ENCODE data around the gene NDEL1.

NDEL1 gene

GRCh38 chr17:8480011-8480976 is 44.6 kb downstream of the NDEL1 start:
- DNase-seq: no peak

GRCh38 chr17:8481089-8481488 is 45.4 kb downstream of the NDEL1 start:
- no peak for DNase-seq

- no peak for DNase-seq
These were observed 46.0 kb downstream of the NDEL1 start for GRCh38 chr17:8481703-8482102.

- DNase-seq: no peak
These were observed 46.9 kb downstream of the NDEL1 start for GRCh38 chr17:8482546-8482945.

DNA sequence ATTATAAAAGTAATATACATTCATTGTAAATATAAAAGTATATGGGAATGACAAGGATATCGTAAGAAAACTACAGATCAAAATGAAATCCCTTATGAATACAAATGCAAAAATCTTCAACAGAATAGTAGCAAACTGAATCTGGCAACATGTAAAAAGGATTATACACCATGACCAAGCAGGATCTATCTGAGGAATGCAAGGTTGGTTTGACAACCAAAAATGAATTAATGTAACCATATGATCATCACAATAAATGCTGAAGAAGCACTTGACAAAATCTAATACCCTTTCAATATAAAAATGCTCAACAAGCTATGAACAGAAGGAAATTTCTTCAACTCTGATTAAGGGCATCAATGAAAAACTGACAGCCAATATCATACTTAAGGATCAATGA is 48.8 kb downstream of the NDEL1 start:
- no peak for DNase-seq

- DNase-seq: no peak
These were observed 49.8 kb downstream of the NDEL1 start for GRCh38 chr17:8485491-8485890.

DNA sequence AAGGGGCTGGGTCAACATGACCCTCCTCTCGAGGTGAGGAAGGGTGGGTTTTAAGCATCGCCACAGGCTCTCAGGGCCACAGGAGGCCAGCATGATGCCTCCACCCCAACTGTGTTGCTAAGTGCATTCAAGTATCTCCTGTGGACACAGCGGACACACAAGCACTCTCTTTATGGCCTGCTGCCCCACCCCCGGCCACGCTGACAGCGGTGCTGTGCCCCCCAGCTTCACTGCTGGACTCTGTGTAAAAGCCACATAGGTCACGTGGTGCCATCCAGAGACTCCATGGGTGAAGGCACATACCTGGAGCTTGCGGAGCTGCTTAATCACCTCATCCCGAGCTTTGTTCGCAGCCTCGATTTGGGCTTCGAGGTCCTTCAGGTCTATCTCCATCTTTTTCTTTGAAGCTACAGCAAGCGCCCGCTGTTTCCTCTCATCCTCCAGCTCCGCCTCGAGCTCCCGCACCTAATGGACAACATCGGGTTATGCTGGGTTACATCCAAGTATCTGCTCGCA is 51.5 kb downstream of the NDEL1 start:
- DNase-seq: no peak

- DNase-seq: no peak
These were observed 52.1 kb downstream of the NDEL1 start for GRCh38 chr17:8487743-8488142.

GRCh38 chr17:8488491-8488890 is 52.8 kb downstream of the NDEL1 start:
- DNase-seq: no peak

DNA sequence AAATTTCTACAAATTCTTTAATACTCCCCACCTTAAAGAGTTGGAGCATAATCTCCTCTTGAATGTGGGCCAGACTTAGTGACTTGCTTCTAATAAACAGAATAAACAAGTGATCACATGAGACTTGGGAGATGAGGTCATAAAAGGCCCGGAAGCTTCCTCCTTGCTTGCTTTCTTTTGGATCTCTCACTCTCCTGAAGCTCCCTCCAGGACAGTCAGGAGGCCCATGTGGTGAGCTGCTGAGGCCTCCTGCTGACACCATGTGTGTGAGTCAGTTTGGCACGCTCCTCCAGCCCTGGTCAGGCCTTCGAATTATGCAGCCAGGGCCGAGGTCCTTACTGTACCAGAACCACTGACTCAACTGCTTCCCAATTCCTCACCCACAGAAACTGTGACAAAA is 53.2 kb downstream of the NDEL1 start:
- DNase-seq: no peak

DNA sequence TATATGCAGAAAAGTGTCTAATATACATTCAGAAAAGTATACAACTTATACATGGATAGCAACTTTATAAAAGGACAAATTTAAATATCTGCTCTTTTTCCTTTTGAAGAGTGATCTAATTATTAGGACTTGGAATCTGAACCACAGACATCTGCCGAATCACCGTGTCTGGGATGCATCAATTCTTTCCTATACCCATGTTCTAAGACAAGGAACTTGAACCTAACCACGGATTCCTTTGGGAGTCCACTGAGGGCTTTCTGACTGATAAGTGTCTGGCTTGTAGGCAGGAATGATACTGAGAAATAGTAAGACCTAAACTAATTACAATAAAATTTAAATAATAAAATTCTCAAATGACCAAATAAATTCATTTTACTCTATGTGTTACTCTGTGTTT is 54.2 kb downstream of the NDEL1 start:
- DNase-seq: no peak

- DNase-seq: no peak
These were observed 54.8 kb downstream of the NDEL1 start for GRCh38 chr17:8490256-8491023.

- DNase-seq: no peak
These were observed 56.4 kb downstream of the NDEL1 start for GRCh38 chr17:8492121-8492520.

- no peak for DNase-seq
These were observed 58.3 kb downstream of the NDEL1 start for GRCh38 chr17:8494021-8494420.

DNA sequence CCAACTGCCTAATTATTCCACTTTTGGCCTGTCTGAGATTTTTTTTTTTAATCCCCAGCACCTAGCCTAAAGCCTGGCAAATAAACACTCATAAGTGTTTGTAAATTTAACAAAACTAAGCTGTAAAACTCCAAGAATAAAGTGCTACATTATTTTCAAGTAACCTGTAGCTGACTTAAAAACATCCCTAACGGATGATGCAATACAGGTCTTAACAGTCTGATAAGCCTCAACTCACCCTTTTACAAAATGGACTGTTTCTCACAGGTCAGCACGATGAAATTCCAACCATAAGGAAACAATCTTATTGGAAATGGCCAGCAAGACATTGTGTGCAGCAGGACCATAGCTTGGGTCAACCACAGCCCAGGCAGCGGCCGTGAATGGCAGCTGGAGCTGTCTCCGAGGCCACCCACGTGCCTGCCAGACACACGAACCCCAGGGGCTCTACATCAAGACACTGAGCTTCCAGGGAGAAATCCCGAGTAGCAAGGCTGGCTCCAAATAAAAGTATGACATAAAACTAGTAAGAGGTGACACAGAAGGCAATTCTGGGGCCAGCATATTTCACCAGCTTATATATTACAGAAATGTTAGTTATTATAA is 58.9 kb downstream of the NDEL1 start:
- DNase-seq: no peak

- no peak for DNase-seq
These were observed 60.4 kb downstream of the NDEL1 start for GRCh38 chr17:8496081-8496480.

- no peak for DNase-seq
These were observed 63.5 kb downstream of the NDEL1 start for GRCh38 chr17:8499171-8499570.

DNA sequence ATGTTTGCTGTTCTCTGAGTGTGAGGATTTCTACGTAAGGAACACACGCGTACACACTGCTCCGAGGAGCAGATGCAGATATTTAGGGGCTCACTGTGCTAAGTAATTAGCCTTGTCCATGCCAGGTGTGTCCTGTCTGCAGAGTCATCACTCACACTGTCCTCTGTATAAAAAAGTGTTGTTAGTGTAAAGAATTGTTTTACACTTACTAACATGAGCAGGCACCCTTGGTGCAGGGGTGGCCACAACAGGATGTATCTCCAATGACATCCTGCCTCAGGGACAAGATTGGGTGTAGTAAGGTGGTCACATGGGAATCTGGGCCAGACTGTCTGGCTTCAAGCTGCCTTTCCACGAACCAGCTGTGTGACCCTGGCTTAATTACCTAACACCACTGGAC is 63.9 kb downstream of the NDEL1 start:
- no peak for DNase-seq

DNA sequence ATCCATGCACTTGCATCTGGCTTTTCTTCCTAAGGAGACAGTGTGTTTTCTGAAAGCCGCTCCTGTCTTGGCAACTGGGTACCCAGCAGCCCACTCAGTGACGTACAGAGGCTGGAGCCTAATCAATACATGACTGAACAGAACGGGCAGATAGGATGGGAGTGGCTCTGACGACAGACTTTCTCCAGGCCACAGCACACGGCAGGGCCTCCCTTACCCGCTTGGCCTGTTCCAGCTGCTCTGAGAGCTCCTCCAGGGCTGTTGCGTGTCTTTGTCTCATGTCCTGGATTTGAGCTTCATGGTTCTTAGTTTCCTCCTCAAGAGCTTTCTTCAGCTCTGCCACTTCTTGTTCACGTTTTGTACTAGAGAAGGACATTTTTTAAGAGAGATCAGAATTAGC is 64.9 kb downstream of the NDEL1 start:
- DNase-seq: no peak

- DNase-seq: no peak
These were observed 66.4 kb downstream of the NDEL1 start for GRCh38 chr17:8502126-8502525.

- DNase-seq: no peak
These were observed 67.7 kb downstream of the NDEL1 start for GRCh38 chr17:8503368-8503767.

DNA sequence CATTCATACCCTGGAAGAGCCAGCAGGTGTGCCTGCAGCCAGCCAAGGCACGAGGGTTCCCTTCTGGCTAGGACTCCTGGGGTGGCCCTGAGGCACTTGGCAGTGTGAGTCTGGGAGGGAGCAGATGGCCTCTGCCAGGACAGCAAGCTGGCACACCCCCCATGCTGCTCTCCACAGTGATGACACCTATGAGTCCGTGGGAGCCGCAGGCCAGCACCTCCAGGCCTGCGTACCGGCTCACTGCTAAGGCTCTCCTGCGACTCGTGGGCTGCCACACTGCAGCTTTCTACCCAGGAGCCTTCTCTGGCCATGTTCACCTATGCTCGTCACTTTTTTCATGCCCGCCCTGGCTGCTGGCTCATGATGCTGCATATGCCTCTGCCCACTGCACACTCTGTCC is 68.1 kb downstream of the NDEL1 start:
- DNase-seq: no peak

- no peak for DNase-seq
These were observed 69.0 kb downstream of the NDEL1 start for GRCh38 chr17:8504460-8505207.
